Psoas muscle (tissue), 8 donors: ENCODE data around the gene DOCK10. TPM values are rescaled to one million over a fixed set of nuclear protein-coding genes. Genes with fewer than 3 reads are reported as not detected.
"Not testable (repeated sequence)": the region's sequence is repeated elsewhere in the genome, so short reads cannot be mapped to it uniquely, and the experiment has no call there.

Source experiments
- ATAC-seq, 4 donors: fragments of 200-7000 bp; cut with Tn5 transposase; one replicate each; pipeline ENCODE4 v1.9.1; 2020; ENCODE audit warnings: moderate library complexity in 3 of 4, mild to moderate bottlenecking in 2 of 4
- DNase-seq, 2 donors: peaks; one replicate each; pipeline ENCODE4 v3.0.0-alpha.2; 2020
- H3K27ac ChIP-seq: fragments of 200-600 bp; one replicate; pipeline ENCODE4 v1.8.0; 2022
- H3K27me3 ChIP-seq, 3 donors: fragments of 200-600 bp in 1 of 3; one replicate each; pipeline versions ENCODE4 v1.6.1 to v1.8.0; 2013 to 2022; ENCODE audit warnings: low read length in 2 of 3, mild to moderate bottlenecking in 2 of 3, moderate library complexity in 1 of 3; ENCODE audit not compliant: insufficient read depth in 3 of 3
- H3K36me3 ChIP-seq, 2 donors: fragments of 200-600 bp in 1 of 2; one replicate each; pipeline versions ENCODE4 v1.6.1 to v1.8.0; 2013 to 2022; ENCODE audit warnings: low read depth in 1 of 2, mild to moderate bottlenecking in 1 of 2, moderate library complexity in 1 of 2; ENCODE audit not compliant: insufficient read depth in 1 of 2
- H3K4me1 ChIP-seq: fragments of 200-600 bp; one replicate; pipeline ENCODE4 v1.8.0; 2022
- H3K4me3 ChIP-seq: fragments of 200-600 bp; one replicate; pipeline ENCODE4 v1.8.0; 2022; ENCODE audit warnings: mild to moderate bottlenecking
- H3K9me3 ChIP-seq: fragments of 200-600 bp; one replicate; pipeline ENCODE4 v1.8.0; 2022
- CTCF ChIP-seq: fragments of 200-600 bp; IDR thresholded peaks from one replicate; pipeline ENCODE4 v1.8.0; 2022; ENCODE audit warnings: antibody characterized with exemption
- WGBS, 3 donors: extraction: QIAGEN DNeasy Blood & Tissue Kit; methylation state at CpG; one replicate each; pipeline versions ENCODE4 v1.1.6 to v1.1.7; 2013; 5-methylcytosine and 5-hydroxymethylcytosine counted together
- intact Hi-C, 2 donors: fragments of 100-400 bp; cut with DNase I; formaldehyde crosslinking; loops; one replicate each; pipeline versions ENCODE4 v1.11.0 to v1.14.2; 2022
- polyA plus RNA-seq, 3 donors: library from polyadenylated mRNA; stranded (reverse); fragments of 200-250 nt; gene quantifications; one replicate each; pipeline ENCODE4 v1.2.3, GENCODE V29; 2013
- total RNA-seq, 4 donors: library from RNA; stranded (reverse); fragmentation: NEBNext Ultra II Directional in 2 of 4; extraction: Animal tissue kit (Norgen Biotek cat#: 25700) in 2 of 4; gene quantifications; one replicate each; pipeline versions ENCODE4 v1.2.1 to v1.2.4, GENCODE V29; 2021 to 2023
- donor health status: healthy with polysubstance abuse.
- donor health status: DM: no; HTN: no; CAD: no; lungs with moderate emphysema.
- donor health status: Bipolar disorder and iron deficiency.
- donor health status: healthy.
- donor health status: DM: yes; HTN: yes; CAD: no.
- donor health status: DM: no; HTN: no; CAD: no.
- donor health status: DM: no; HTN: no; CAD: no.
- donor health status: DM: yes; HTN: yes; CAD: no.

Gene DOCK10
- total and polyA plus RNA-seq, 7 donors = 0.17 to 4.4 (median 1.0) TPM

DNA sequence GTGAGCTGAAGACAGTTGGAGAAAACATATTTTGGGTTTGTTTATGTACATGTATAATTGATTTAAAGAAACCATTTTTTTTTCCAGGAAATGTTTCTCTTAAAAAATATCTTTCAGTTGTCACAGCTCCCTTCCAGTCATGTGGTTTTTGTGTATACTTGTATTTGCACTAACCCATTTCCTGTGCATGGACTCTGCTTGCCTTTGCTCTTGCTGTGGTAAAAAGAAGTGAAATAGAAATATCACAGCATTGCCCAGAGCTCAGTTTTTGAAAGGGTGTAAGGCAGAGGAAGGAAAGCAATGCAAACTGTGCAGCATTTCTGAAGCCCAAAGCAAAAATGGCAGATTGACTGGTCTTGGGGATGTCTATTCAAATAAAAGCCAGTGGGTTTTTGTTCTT, 10.4 kb upstream of the DOCK10 start:
- no peak overlapping the region for H3K4me3 ChIP-seq
- intact Hi-C loops = no loop called here
- no peak for TF ChIP-seq CTCF
- no peaks in the 10 kb centered on the region for H3K9me3 ChIP-seq
- ATAC-seq (no peak), DNase-seq (no peak)
- H3K36me3 ChIP-seq = no peaks in the 10 kb centered on the region
- H3K27ac ChIP-seq = no peak overlapping the region
- no peaks in the 10 kb centered on the region for H3K4me1 ChIP-seq
- no peaks in the 10 kb centered on the region for H3K27me3 ChIP-seq

- WGBS, 3 donors = 86 to 89% (median 87%) methylated on average over 4 of the region's 4 CpGs
- H3K4me3 ChIP-seq, H3K27ac ChIP-seq, H3K9me3 ChIP-seq, DNase-seq, H3K36me3 ChIP-seq, ATAC-seq, H3K4me1 ChIP-seq, intact Hi-C loops, H3K27me3 ChIP-seq: not testable (repeated sequence)
Measured at GRCh38 chr2:225047502-225047901, 5.2 kb upstream of the DOCK10 start.

DNA sequence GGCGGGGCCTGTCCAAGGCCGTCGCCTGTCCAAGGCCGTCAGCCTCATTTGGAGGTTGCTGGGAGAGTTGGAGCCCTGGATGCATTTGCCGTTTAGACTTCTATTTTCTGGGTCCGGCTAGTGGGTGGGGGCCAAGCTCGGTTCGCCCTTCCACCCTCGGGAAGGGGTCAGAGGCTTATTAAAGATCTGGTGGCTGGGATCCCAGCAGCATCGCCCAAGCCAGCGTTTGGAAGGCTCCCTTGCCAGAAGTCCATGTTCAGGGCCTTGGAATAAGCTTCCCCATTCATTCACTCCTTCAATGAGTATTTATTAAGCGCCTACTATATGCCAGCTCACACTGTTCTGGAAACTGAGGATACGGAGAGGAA, 516 bp upstream of the DOCK10 start:
- intact Hi-C loops = no loop called here
- TF ChIP-seq CTCF = no peak
- H3K27me3 ChIP-seq = peaks cover 0 to 9% (median 4%) of the 10 kb centered on the region in 3 donors
- no peak overlapping the region for H3K27ac ChIP-seq
- H3K4me3 ChIP-seq = peak overlapping the region; percentile 77
- no peak for ATAC-seq
- 12 to 17% (median 13%) methylated on average over 13 of the region's 13 CpGs for WGBS, 3 donors
- H3K9me3 ChIP-seq = no peaks in the 10 kb centered on the region
- DNase-seq = no peak
- H3K36me3 ChIP-seq = no peaks in the 10 kb centered on the region
- H3K4me1 ChIP-seq = peaks cover 5% of the 10 kb centered on the region

DNA sequence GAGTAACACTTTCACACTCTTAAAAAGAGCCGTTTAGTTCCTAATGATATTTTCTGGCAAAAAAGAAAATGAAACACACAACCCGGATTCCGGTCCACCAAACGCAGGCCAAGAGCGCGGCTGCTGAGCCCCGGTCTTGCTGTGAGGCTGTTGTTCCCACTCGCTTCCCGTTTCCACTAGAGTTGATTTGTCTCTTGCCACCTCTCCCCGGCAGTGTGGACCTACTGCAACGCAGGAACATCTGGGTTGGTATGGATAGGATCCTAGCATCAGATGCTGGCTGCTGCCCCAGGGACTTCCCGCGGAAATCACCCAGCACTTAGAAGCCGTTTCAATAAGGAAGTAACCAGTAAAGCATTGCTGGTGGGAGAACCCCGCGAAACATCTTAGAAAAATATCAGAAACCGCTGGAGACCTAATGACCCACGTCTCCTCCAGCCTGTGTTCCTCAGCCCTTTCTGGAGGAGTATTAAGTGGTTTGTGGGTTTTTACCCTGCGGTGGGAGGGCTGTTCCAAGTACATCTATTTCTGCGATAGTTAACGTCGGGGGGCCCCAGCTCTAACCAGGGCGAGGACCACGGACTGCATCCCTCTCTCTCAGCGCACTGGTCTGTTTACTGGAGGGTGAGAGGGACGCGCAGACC, 939 bp downstream of the DOCK10 start:
- Histone ChIP-seq H3K27me3 (peaks cover 0 to 9% (median 4%) of the 10 kb centered on the region in 3 donors), H3K4me3 (peak overlapping the region; percentile 77), H3K27ac (no peak overlapping the region), H3K4me1 (peaks cover 5% of the 10 kb centered on the region), H3K9me3 (no peaks in the 10 kb centered on the region), H3K36me3 (no peaks in the 10 kb centered on the region)
- TF ChIP-seq CTCF = no peak
- 1% methylated on average over 27 of the region's 27 CpGs for WGBS, 3 donors
- peak in 1 of 2 donors; percentile 16 for DNase-seq
- peak in 3 of 4 donors; percentile 10 to 53 (median 34) for ATAC-seq
- intact Hi-C loops = no loop called here

- H3K4me1 ChIP-seq = peaks cover 5% of the 10 kb centered on the region
- H3K36me3 ChIP-seq = no peaks in the 10 kb centered on the region
- WGBS, 3 donors = 5 to 14% (median 6%) methylated on average over 9 of the region's 9 CpGs
- no peak overlapping the region for H3K27ac ChIP-seq
- intact Hi-C loops = no loop called here
- peak in 3 of 4 donors; percentile 34 to 64 (median 58) for ATAC-seq
- no peak for TF ChIP-seq CTCF
- H3K9me3 ChIP-seq = no peaks in the 10 kb centered on the region
- H3K4me3 ChIP-seq = peak overlapping the region; percentile 77
- no peak for DNase-seq
- H3K27me3 ChIP-seq = peaks cover 0 to 9% (median 4%) of the 10 kb centered on the region in 3 donors
Measured at GRCh38 chr2:225040856-225041206, 1.4 kb downstream of the DOCK10 start.
